HG02981 (cell line): ENCODE data around the gene RNASE4.
"Not testable (repeated sequence)": the region's sequence is repeated elsewhere in the genome, so short reads cannot be mapped to it uniquely, and the experiment has no call there.

Source experiments
- ATAC-seq: cut with Tn5 transposase; IDR thresholded peaks from one replicate; pipeline ENCODE4 v1.9.1; 2021; ENCODE audit warnings: mild to moderate bottlenecking, moderate library complexity; ENCODE audit not compliant: unreplicated experiment

The RNASE4 gene

DNA sequence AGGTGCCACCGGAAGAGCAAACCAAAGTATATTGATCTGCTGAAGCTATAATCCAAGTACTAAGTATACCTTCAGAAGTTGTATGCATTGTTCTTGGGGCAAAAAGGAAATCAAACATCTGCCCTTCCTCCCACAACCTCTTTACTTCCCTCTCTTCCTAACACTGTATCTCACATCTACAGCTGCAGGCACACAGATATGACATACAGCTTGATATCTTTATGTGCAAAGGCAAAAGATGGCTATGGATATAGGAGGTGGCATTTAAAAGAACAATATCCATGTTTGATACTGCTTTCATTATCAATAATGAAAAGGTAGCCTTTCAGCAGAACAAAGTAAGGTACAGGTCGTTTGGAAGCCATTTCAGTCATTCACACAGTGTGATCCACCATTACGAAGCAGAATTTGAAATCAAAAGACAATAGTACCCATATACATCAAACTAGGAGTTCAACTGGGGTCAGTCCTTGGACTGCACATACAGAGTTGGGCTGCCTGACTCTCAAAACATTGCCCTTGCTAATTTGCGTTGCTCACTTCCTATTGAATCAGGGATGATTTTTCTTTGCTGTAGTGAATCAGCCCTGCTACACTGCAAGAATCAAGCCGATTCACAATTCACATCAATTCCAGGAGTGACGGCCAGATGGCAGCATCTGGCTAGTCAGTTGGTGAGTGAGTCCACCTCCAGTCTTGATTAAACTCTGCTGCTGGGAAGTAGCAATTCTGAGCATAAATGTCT, 13.1 kb downstream of the RNASE4 start:
- ATAC-seq, result no peak

DNA sequence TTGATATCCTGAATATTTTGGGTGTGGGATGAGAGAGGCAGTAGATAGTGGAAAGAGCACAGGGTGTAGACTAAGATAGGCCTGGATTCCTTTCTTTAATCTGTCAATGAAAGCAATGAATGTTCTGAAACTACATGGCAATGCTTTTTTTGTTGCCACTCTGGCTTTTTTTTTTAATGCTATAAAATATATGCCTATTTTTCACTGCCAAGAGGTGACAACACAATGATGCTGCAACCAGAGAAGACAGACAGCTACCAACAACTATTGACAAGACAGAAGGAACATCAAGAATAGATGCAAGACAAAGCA, 13.6 kb downstream of the RNASE4 start:
- no peak for ATAC-seq

DNA sequence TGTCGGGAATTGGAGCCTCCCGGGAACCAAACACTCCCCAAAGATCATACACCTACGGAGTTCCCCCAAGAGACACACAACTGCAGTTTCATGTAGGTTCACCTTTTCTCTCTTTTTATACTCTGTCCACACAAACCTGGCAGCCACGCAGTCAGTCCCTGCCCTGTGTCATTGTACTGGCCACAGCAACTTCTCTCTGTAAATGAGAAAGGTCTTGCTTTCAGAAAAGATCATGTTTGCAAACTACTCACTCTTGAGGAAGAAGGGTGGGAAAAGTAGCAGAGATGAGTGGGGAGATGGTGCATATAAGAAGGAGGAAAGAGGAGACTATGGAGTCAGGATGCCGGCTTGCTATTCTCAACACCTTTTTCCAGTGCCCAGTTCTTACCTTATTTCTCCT, 14.6 kb downstream of the RNASE4 start:
- no peak for ATAC-seq

DNA sequence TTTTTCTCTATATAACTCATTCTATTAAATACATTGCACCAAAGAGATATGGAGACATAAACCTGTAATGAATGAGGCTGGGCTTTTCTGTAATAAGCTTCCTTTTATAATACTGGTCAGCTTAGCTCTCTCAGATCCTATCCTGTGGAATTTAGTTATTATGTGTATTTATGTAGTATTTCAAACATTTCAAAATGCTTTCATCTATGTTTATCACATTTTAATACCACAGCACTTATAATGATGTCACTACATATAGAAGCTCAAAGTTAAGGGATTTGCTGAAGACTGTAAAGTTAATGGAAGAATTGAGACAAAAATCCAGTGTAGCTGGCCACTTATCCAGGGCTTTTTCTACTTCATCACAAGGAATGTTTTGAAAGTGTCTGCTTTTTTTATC, 15.6 kb downstream of the RNASE4 start:
- no peak for ATAC-seq

DNA sequence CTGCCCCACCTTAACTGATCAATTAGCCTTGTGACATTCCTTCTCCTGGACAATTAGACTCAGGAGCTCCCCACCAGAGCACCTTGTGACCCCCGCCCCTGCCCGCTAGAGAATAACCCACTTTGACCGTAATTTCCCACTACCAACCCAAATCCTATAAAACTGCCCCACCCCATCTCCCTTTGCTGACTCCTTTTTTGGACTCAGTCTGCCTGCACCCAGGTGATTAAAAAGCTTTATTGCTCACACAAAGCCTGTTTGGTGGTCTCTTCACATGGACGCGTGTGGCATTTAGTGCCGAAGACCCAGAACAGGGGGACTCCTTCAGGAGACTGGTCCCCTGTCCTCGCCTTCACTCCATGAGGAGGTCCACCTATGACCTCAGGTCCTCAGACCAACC, 16.6 kb downstream of the RNASE4 start:
- ATAC-seq, result not testable (repeated sequence)

DNA sequence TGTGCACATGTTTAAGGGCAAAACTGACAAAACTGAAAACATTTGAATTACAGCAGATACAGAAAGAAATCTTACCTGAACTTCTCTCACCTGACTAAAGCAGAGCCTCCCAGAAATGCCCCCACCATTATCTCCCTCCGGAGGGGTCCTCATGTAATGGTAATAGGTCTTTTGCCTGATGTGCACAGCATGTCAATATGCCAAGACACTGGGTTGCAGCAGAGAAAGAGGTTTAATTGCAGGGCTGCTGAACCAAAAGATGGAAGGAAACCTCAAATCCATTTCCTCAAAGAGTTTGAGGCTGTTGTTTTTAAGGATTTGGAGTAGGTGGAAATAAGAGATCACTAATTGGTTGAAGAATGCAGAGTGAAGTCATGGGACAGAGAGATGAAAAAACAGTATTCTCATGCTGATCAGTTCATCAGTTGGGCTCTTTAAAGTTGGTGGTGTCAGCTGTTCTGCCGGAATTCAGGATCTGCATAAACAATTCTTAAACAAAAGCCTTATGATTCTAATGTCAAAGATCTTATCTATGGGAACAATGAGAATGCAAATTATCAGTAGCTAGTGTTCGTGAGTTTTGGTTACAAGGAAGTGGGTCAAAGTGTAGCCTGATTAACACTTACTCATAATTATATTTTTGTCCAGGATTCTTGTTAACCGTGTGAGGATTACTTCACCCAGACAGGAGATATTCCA, 22.4 kb downstream of the RNASE4 start:
- ATAC-seq, result no peak

DNA sequence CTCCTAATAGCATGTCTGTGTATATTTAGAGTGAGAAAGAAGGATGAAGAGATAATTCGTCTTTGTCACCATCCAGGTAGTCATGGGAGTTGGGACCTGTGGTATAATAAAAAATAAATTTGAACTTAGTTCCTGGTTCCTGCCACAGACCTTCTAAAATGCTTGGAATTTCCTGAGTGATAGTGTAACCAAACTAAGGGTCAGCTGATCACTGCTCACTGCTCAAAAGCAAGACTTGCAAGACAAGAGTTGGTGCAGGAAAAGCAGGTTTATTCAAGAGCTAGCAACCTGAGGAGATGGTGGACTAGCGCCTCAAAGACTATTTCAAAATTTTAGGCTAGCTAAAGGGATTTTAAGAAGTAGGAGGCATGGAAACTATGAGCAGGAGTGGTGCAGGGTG, 23.3 kb downstream of the RNASE4 start:
- ATAC-seq, result no peak

DNA sequence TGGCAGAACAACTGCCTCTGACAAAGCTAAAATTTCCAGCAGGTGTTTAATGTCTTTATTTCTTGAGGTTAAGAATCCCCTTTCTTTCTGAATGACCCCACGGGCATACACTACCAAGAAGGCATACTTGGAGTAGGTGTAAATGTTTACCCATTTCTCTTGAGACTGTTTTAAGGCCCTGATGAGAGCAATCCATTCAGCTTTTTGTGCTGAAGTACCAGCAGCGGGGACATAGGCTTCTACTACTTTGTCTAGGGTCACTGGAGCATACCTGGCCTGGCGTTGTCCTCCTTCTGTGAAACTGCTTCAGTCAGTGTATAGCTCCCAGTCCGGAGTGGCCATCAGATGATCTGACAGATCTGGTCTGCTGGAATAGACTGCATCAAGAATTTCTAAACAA, 26.9 kb downstream of the RNASE4 start:
- ATAC-seq, result no peak

DNA sequence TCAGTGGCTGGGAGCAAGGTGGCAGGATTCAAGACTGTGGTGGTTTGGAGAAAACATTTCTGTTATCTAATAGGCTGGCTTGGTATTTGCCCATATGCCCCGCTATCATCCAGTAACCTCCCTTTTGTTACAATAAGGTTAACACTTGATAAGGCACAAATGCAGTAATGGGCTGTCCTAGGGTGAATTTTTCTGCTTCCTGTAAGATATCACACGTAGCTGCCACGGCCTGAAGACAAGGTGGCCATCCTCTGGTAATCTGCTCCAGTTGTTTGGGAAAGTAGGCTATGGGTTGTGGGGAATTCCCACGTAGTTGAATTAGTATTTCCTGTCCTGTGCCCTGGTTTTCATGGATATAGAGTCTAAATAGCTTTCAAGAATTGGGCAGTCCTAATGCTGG, 27.3 kb downstream of the RNASE4 start:
- no peak for ATAC-seq

DNA sequence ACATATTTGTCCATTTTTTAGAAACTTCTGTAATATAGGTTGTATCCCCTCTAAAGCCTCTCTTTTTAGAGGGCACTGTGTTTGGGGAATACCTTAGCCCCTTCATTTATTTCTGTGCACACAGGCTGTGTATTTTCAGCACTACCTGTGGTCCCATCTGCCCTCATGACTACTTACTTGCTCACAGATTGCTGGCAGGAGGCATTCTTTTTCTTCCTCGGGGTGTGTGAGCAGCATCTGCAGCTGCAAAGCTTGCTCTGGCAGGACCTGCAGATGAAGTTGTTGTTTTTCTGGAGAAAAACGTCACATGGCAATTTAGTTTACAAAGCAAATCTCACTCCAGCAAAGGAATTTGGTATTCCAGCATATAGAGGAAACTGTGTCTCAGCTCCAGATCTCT, 28.5 kb downstream of the RNASE4 start:
- no peak for ATAC-seq

DNA sequence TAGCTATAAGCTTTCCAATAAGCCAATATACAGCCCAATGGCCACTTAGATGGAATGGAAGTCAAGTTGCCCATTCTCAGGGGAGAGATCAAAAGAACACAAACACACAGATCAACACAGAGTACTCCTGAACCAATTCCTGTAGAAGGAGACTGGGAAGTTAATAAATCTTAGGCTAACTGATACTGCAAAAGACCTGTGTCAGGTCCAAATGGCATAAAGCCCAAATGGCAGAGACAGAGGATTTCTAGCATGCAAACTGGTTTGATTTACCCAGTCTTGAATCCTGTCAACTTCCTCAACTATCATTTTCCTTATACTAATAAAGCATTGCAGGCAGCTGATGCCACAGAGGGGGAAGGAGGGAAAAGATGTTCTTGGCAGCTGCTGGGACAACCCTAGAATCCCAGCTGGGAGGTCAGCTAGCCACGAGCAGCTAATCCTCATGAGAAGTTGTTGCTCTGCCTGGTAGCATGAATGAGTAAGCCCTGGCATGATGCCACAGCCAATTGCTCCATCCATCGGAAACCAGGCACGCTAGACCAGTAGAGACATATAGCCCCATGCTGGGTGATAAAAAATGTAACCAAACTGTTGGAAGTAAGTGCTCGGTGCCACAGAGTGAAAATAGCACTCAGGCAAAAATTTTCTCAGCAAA, 30.4 kb downstream of the RNASE4 start:
- ATAC-seq, result no peak

DNA sequence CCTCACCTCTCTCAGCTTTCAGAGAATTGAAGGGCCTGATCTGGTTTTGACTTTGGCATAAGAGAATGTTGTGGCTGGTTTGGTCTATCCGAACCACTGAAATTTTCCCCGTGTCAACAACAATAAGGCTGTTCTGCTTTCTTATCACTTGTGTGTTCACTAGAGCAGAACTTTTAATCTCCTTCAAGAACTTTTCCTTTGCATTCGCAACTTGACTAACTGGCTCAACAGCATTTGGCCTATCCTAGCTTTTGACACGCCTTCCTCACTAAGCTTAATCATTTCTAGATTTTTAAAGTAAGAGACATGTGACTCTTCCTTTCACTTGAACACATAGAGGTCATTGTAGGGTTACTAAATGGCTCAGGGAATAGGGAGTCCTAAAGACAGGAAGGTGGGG, 35.4 kb downstream of the RNASE4 start:
- ATAC-seq, result no peak

DNA sequence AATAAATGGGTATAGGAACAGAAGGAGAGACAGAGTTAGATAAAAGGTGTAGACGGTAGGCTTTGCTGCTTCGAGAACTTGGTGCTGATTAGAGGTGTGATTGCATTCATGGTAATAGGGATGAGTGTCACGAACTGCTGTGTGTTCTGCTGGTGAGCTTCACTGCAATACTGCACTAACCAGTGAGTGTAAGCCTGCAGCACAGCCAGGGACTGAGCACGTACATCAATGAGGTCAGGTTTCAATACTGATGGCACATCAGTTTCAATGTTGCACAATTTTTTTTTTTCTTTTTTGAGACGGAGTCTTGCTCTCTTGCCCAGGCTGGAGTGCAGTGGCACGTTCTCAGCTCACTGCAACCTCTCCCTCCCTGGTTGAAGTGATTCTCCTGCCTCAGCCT, 36.4 kb downstream of the RNASE4 start:
- ATAC-seq, result no peak

DNA sequence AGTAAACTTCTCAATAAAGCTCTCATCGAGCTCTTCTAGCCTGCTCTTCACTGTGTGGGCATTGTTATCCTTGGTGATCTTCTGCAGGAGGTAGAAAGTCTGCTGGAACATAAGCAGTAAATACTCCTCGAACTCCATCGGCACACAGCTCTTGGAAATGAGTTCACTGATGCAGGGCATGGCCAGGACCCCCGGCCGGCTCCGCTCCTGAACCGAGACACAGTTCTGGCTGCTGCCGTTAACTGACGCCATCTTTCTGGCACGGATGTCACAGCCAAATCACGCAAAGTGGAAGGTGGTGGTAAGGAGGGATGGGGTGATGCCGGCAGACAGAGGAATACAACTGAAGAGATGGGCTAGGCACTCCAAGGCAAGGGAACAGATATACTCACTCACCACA, 37.7 kb downstream of the RNASE4 start:
- ATAC-seq, result no peak

DNA sequence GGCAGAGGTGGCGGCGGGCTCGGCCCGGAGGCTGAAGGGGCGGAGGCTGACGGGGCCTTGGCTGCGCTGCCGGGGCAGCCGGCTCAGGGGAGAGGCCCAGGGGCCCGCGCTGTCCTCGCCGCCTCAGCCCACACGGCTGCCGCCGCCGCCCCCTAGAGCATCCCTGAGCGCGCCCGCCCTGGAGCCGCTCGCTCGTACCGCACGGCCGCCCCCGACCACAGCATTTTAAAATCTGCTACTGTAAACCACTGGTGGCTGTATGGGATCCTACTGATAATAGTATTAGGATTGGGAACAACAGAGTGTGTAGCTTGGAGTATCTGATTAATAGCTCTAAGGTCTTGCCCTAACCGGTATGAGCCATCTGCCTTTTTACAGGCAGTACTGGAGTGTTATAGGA, 39.1 kb downstream of the RNASE4 start:
- no peak for ATAC-seq

DNA sequence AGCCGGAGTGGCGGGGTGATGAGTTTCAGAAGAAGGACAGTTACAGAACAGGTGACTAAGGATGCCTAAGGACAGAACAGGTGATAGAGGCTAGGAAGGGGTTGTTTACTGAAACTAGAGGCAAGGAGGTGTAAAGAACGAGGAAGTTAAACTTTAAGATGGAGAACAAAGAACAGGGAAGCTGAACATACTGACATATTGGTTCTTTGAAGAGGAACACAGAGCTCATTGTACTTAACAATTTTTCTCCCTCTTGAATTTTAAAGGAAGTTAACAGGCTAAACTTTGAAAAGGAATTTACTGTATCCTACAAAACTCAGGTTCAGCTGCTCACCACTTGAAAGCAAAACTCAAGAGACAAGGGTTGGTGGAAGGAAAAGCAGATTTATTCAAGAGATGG, 41.8 kb downstream of the RNASE4 start:
- not testable (repeated sequence) for ATAC-seq

DNA sequence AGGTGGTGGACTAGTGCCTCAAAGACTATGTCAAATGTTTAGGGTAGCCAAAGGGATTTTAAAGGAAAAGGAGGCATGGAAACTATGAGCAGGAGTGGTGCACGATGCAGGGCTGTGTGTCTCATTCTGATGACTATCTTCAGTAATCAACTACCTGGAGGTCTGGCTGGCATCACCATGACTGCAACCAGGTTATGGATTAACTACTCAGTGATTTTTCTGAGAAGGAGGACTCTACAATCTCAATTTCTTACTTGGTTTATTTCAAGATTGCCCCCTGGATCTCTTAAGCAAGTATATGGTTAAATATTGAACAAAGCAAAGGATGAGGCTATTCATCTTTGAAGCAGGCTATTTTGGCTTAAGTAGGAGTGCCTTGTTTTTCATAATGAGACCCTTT, 42.2 kb downstream of the RNASE4 start:
- ATAC-seq, result no peak

DNA sequence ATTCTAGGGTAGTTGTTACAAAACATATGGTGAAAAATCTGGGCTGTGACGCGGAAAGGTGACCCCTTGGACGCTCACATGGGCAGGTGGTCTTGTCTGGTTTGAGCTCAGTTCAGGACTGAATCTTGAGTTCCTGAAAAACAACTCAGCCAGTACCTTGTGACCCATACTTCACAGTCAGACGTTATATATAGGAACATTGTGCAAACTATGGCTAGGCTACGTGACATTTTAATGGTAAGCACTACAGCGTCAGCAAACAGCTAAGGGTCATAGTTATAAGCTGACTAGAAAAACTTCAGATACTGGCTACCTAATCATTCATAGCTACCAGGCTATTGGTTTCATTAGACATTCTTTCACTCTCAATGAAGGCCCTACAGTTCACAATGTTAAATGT, 46.5 kb downstream of the RNASE4 start:
- ATAC-seq, result no peak

DNA sequence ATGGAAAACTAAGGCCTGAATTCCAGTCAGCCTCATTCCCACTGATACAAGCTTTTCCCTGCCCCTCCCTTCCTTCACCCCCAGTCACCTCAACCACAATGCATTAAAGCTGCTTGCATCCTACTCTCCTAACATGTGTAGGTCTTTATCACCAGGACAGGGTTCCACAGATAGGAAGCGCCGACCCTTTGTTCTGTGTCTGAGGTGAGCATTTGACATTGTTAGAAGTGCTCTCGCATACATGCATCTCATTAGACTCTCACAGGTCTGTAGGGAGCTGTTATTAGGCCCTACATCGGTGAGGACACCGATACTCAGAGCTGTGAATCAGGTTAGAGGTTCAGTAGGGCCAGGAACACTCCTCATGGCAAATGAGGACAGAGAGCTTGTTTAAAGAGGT, 48.1 kb downstream of the RNASE4 start:
- ATAC-seq, result no peak

DNA sequence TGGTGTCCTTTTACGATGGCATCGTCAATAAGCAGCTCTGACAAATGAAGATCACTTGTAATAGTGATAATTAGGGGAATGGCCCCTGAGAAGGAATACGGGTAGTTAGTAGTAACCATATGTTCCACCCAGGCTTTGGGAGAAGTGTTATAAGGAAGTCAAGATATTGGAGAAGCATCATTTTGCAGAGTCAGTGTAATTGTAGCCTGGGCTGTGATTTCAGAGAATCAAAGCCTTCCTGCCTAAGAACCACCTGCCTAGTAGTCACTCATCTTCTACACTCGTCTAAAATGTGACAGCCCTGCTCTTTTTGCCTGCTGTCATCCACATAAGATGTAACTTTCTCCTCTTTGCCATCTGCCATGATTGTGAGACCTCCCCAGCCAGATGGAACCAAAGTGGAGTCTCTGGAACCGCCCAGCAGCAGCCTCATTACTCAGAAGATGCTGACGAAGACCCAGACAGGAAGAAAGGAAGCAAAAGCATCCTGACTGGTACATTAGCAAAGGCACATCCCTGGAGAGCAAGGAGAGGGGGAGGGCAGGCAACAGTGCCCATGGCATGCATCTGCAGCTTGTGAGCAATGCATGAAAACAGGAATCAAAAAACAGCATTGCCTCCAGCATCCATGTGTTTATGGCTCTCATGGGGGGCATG, 48.7 kb downstream of the RNASE4 start:
- ATAC-seq, result no peak

DNA sequence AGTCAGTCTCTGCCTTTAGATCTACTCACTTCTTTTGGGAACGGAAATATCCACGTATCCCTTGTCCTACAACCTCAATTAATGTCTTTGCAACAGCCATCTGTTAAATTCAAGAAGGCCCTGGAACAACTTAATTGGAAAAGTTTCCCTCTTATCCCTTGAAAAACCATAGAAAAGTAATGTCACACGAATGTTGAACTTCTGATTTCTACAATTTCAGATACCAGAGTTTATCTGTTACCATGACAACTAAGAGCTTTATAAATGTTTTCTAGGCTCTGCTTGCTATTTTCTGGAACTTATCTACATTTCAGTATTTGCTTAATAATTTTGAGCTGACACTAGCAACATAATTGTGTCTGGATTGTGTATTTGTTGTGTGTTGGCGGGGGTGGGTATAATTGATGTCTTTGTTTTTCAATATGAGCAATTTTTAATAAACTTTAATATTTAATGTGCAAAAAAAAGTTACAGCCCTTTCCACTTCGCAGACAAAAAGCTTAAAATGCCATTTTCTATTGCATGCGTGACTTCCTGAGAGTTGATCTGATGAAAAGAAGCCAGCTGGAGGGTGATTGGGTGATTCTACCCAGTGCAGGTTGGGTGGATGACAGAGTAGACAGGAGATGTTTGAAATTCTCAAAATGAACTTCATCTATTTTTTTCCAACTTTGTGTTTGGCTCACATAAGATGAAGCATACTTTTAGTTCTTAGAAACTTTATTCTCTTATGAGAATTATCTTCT, 49.5 kb downstream of the RNASE4 start:
- ATAC-seq, result no peak
